Measurements from ENCODE around the gene ARMCX6.

DNA sequence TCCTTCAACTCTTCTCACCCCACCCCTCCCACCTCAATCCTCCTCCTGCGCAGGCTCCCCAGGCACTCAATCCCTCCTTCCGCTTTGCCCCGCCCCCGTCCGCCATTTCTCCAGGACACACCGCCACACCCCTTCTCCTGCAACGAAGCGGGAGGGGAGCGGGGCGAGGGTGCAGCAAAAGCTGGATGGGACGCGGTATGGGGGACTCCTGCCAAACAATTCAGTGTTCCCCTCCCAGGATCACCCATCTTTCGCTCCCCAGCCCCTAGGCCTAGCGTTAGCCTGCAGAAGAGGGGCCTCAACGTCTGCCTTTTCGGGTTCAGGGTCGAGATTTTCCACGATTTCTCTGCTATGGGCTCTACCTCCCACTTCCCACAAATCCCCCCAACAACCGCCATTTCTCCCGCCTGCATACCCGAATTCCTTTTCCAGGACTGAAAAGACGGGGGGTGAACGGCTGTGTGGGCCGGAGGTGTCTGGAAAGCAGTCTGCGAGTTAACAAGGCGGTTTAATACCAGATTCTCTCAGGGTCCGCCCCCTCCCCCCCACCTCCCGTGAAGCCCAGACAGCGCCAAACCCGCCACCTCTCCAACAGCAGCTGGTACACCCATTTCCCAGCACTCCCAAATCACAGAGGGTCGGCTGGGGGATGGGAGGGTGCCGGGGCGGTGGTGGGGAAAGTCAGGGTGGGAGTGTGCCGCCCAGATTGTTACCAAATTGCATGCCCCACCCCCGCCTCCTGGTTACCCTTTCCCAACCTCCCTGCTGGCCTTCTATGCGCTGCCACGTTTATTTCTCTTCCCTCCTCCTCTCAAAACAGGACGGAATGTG is 41.1 kb upstream of the ARMCX6 start:
- TF ChIP-seq, protein P1, sequence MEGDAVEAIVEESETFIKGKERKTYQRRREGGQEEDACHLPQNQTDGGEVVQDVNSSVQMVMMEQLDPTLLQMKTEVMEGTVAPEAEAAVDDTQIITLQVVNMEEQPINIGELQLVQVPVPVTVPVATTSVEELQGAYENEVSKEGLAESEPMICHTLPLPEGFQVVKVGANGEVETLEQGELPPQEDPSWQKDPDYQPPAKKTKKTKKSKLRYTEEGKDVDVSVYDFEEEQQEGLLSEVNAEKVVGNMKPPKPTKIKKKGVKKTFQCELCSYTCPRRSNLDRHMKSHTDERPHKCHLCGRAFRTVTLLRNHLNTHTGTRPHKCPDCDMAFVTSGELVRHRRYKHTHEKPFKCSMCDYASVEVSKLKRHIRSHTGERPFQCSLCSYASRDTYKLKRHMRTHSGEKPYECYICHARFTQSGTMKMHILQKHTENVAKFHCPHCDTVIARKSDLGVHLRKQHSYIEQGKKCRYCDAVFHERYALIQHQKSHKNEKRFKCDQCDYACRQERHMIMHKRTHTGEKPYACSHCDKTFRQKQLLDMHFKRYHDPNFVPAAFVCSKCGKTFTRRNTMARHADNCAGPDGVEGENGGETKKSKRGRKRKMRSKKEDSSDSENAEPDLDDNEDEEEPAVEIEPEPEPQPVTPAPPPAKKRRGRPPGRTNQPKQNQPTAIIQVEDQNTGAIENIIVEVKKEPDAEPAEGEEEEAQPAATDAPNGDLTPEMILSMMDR (IDR thresholded peaks at IDR 0.05) = no peak
- TF ChIP-seq POLR2A (IDR thresholded peaks at IDR 0.05) = peak in 1 of 2 donors; percentile 28
